ENCODE data around the gene OR9G4. TPM values are rescaled to one million over a fixed set of nuclear protein-coding genes. Genes with fewer than 3 reads are reported as not detected.

OR9G4 gene
- total and polyA plus RNA-seq, 4 donors: not detected

DNA sequence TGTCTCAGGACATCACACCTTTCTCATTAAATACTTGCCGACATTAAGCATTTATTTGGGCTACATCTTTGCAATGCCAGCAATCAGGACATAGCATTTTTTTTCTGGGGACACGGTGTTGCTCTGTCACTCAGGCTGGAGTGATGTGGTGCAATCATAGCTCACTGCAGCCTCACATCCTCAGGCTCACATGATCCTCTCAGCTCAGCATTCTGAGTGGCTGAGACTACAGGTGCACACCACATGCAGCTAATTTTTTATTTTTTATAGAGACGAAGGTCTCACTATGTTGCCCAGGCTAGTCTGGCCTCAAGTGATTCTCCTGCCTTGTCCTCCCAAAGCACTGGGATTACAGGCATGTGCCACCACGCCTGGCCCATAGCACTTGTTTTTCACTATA lies 28.0 kb downstream of the OR9G4 start:
- Histone ChIP-seq H3K9me3 (ENCODE audit: control insufficient read depth in 4 of 4, low read length in 3 of 4) (no peaks in the 10 kb centered on the region), H3K27ac (ENCODE audit: low read depth in 1 of 2, low read length in 2 of 2) (no peak overlapping the region), H3K4me3 (ENCODE audit: low read depth in 1 of 3, low read length in 3 of 3) (no peak overlapping the region), H3K9ac (ENCODE audit: low read depth in 1 of 2, low read length in 2 of 2) (no peak overlapping the region), H3K27me3 (ENCODE audit: control insufficient read depth in 4 of 4, insufficient read depth in 4 of 4, low read length in 3 of 4) (no peaks in the 10 kb centered on the region), H3K4me1 (ENCODE audit: control insufficient read depth in 4 of 4, insufficient read depth in 4 of 4, low read length in 3 of 4) (no peaks in the 10 kb centered on the region), H3K36me3 (ENCODE audit: control insufficient read depth in 4 of 4, insufficient read depth in 3 of 4, low read depth in 1 of 4, low read length in 3 of 4) (no peaks in the 10 kb centered on the region)
- DNase-seq (ENCODE audit: low spot score): no peak
- 64% methylated on average over 4 of the region's 4 CpGs for WGBS
- TF ChIP-seq FOXA2 (IDR thresholded peaks at IDR 0.05) (no peak), NR2F2 (IDR thresholded peaks at IDR 0.05) (no peak), YY1 (IDR thresholded peaks at IDR 0.05) (no peak), HNF4G (IDR thresholded peaks at IDR 0.05) (no peak), RXRA (IDR thresholded peaks at IDR 0.05) (no peak), TAF1 (conservative IDR thresholded peaks at IDR 0.05) (no peak)
- TF ChIP-seq, protein P1, sequence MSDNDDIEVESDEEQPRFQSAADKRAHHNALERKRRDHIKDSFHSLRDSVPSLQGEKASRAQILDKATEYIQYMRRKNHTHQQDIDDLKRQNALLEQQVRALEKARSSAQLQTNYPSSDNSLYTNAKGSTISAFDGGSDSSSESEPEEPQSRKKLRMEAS (IDR thresholded peaks at IDR 0.05): no peak
- TF ChIP-seq, protein P2, sequence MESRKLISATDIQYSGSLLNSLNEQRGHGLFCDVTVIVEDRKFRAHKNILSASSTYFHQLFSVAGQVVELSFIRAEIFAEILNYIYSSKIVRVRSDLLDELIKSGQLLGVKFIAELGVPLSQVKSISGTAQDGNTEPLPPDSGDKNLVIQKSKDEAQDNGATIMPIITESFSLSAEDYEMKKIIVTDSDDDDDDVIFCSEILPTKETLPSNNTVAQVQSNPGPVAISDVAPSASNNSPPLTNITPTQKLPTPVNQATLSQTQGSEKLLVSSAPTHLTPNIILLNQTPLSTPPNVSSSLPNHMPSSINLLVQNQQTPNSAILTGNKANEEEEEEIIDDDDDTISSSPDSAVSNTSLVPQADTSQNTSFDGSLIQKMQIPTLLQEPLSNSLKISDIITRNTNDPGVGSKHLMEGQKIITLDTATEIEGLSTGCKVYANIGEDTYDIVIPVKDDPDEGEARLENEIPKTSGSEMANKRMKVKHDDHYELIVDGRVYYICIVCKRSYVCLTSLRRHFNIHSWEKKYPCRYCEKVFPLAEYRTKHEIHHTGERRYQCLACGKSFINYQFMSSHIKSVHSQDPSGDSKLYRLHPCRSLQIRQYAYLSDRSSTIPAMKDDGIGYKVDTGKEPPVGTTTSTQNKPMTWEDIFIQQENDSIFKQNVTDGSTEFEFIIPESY (IDR thresholded peaks at IDR 0.05): no peak
- TF ChIP-seq, protein P3, sequence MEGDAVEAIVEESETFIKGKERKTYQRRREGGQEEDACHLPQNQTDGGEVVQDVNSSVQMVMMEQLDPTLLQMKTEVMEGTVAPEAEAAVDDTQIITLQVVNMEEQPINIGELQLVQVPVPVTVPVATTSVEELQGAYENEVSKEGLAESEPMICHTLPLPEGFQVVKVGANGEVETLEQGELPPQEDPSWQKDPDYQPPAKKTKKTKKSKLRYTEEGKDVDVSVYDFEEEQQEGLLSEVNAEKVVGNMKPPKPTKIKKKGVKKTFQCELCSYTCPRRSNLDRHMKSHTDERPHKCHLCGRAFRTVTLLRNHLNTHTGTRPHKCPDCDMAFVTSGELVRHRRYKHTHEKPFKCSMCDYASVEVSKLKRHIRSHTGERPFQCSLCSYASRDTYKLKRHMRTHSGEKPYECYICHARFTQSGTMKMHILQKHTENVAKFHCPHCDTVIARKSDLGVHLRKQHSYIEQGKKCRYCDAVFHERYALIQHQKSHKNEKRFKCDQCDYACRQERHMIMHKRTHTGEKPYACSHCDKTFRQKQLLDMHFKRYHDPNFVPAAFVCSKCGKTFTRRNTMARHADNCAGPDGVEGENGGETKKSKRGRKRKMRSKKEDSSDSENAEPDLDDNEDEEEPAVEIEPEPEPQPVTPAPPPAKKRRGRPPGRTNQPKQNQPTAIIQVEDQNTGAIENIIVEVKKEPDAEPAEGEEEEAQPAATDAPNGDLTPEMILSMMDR (IDR thresholded peaks at IDR 0.05; ENCODE audit: low read depth, low read length, missing input control): no peak

DNA sequence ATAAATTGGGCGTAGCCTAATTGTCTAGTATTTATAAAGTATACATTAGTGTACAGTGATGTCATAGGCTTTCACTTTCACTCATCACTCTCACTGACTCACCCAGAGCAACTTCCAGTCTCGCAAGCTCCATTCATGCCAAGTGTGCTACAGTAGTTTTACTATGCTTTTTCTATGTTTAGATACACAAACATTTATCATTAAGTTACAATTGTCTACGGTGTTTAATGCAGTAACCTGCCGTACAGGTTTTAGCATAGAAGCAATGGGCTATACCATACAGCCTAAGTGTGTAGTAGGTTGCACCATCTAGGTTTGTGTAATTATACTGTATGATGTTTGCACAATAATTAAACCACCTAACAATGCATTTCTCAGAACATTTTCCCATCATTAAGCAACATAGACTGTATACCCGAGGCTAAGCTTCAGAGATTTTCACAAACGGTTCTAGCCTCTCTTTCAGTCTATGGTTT lies 32.1 kb downstream of the OR9G4 start:
- TF ChIP-seq YY1 (IDR thresholded peaks at IDR 0.05): no peak
- TF ChIP-seq, protein P1 (IDR thresholded peaks at IDR 0.05): no peak
- TF ChIP-seq HNF4G (IDR thresholded peaks at IDR 0.05): no peak
- TF ChIP-seq NR2F2 (IDR thresholded peaks at IDR 0.05): no peak
- TF ChIP-seq HNF4A (conservative IDR thresholded peaks at IDR 0.05): no peak
- TF ChIP-seq EGR1 (IDR thresholded peaks at IDR 0.05; ENCODE audit: low read depth in 2 of 2): no peak
- no peak for TF ChIP-seq GABPA (IDR thresholded peaks at IDR 0.05 in 1 of 2, conservative IDR thresholded peaks at IDR 0.05 in 1 of 2)
- TF ChIP-seq, protein P4, sequence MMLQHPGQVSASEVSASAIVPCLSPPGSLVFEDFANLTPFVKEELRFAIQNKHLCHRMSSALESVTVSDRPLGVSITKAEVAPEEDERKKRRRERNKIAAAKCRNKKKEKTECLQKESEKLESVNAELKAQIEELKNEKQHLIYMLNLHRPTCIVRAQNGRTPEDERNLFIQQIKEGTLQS (IDR thresholded peaks at IDR 0.05): no peak
- TF ChIP-seq, protein P3 (IDR thresholded peaks at IDR 0.05; ENCODE audit: low read depth, low read length, missing input control): no peak
- TF ChIP-seq, protein P5, sequence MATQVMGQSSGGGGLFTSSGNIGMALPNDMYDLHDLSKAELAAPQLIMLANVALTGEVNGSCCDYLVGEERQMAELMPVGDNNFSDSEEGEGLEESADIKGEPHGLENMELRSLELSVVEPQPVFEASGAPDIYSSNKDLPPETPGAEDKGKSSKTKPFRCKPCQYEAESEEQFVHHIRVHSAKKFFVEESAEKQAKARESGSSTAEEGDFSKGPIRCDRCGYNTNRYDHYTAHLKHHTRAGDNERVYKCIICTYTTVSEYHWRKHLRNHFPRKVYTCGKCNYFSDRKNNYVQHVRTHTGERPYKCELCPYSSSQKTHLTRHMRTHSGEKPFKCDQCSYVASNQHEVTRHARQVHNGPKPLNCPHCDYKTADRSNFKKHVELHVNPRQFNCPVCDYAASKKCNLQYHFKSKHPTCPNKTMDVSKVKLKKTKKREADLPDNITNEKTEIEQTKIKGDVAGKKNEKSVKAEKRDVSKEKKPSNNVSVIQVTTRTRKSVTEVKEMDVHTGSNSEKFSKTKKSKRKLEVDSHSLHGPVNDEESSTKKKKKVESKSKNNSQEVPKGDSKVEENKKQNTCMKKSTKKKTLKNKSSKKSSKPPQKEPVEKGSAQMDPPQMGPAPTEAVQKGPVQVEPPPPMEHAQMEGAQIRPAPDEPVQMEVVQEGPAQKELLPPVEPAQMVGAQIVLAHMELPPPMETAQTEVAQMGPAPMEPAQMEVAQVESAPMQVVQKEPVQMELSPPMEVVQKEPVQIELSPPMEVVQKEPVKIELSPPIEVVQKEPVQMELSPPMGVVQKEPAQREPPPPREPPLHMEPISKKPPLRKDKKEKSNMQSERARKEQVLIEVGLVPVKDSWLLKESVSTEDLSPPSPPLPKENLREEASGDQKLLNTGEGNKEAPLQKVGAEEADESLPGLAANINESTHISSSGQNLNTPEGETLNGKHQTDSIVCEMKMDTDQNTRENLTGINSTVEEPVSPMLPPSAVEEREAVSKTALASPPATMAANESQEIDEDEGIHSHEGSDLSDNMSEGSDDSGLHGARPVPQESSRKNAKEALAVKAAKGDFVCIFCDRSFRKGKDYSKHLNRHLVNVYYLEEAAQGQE (IDR thresholded peaks at IDR 0.05): no peak
- no peak for TF ChIP-seq SP1 (IDR thresholded peaks at IDR 0.05)
- TF ChIP-seq, protein P2 (IDR thresholded peaks at IDR 0.05): no peak
- TF ChIP-seq RAD21 (IDR thresholded peaks at IDR 0.05): no peak
- TF ChIP-seq RXRA (IDR thresholded peaks at IDR 0.05): no peak
- Histone ChIP-seq H3K27me3 (ENCODE audit: control insufficient read depth in 4 of 4, insufficient read depth in 4 of 4, low read length in 3 of 4) (no peaks in the 10 kb centered on the region), H3K36me3 (ENCODE audit: control insufficient read depth in 4 of 4, insufficient read depth in 3 of 4, low read depth in 1 of 4, low read length in 3 of 4) (no peaks in the 10 kb centered on the region), H3K9me3 (ENCODE audit: control insufficient read depth in 4 of 4, low read length in 3 of 4) (no peaks in the 10 kb centered on the region), H3K9ac (ENCODE audit: low read depth in 1 of 2, low read length in 2 of 2) (no peak overlapping the region), H3K4me1 (ENCODE audit: control insufficient read depth in 4 of 4, insufficient read depth in 4 of 4, low read length in 3 of 4) (no peaks in the 10 kb centered on the region), H3K27ac (ENCODE audit: low read depth in 1 of 2, low read length in 2 of 2) (no peak overlapping the region), H3K4me3 (ENCODE audit: low read depth in 1 of 3, low read length in 3 of 3) (no peak overlapping the region)
- 68% methylated on average over 6 of the region's 6 CpGs for WGBS
- no peak for DNase-seq (ENCODE audit: low spot score)
